Effector memory CD4-positive, alpha-beta T cell (primary cell): ENCODE results near the gene PDPK1.
"Not testable (repeated sequence)": the region's sequence is repeated elsewhere in the genome, so short reads cannot be mapped to it uniquely, and the experiment has no call there.

Experiments
- DNase-seq, 3 donors: peaks; one replicate each; pipeline ENCODE4 v3.0.0-alpha.2; 2020
- H3K27ac ChIP-seq: 2 replicates; pipeline ENCODE4 v1.7.0; 2013; ENCODE audit warnings: mild to moderate bottlenecking, low read length, moderate library complexity; ENCODE audit not compliant: insufficient read depth, poor library complexity, severe bottlenecking
- H3K27me3 ChIP-seq: replicated peaks from 2 replicates; pipeline ENCODE4 v1.7.0; 2013; ENCODE audit warnings: mild to moderate bottlenecking, low read length; ENCODE audit not compliant: insufficient read depth, control insufficient read depth, poor library complexity, severe bottlenecking
- H3K36me3 ChIP-seq: 2 replicates; pipeline ENCODE4 v1.7.0; 2013; ENCODE audit warnings: mild to moderate bottlenecking, low read length, moderate library complexity; ENCODE audit not compliant: control insufficient read depth, insufficient read depth
- H3K4me1 ChIP-seq: 2 replicates; pipeline ENCODE4 v1.7.0; 2013; ENCODE audit warnings: low read length, mild to moderate bottlenecking; ENCODE audit not compliant: control insufficient read depth, insufficient read depth, poor library complexity, severe bottlenecking
- H3K4me3 ChIP-seq: 2 replicates; pipeline ENCODE4 v1.7.0; 2013; ENCODE audit warnings: low read length, low read depth, mild to moderate bottlenecking; ENCODE audit not compliant: insufficient read depth, poor library complexity, severe bottlenecking
- H3K9me3 ChIP-seq: 2 replicates; pipeline ENCODE4 v1.7.0; 2013; ENCODE audit warnings: mild to moderate bottlenecking, low read length, moderate library complexity; ENCODE audit not compliant: control insufficient read depth

Gene PDPK1

GRCh38 chr16:2541409-2541808 is 3.6 kb downstream of the PDPK1 start:
- H3K36me3 ChIP-seq, H3K9me3 ChIP-seq, H3K4me3 ChIP-seq, H3K27ac ChIP-seq, DNase-seq, H3K27me3 ChIP-seq: not testable (repeated sequence)
- peaks cover 13% of the 10 kb centered on the region for H3K4me1 ChIP-seq

- not testable (repeated sequence) for H3K27me3 ChIP-seq, H3K4me3 ChIP-seq, DNase-seq, H3K27ac ChIP-seq, H3K9me3 ChIP-seq, H3K36me3 ChIP-seq, H3K4me1 ChIP-seq
Observed at GRCh38 chr16:2543771-2544170, 6.0 kb downstream of the PDPK1 start.

- not testable (repeated sequence) for H3K4me1 ChIP-seq, H3K27me3 ChIP-seq, H3K27ac ChIP-seq, H3K36me3 ChIP-seq, H3K9me3 ChIP-seq, DNase-seq, H3K4me3 ChIP-seq
Observed at GRCh38 chr16:2550283-2550878, 12.6 kb downstream of the PDPK1 start.

GRCh38 chr16:2551420-2551889 is 13.6 kb downstream of the PDPK1 start:
- H3K36me3 ChIP-seq, DNase-seq, H3K4me1 ChIP-seq, H3K27me3 ChIP-seq, H3K9me3 ChIP-seq, H3K4me3 ChIP-seq, H3K27ac ChIP-seq: not testable (repeated sequence)

GRCh38 chr16:2554709-2555425 is 17.0 kb downstream of the PDPK1 start:
- not testable (repeated sequence) for H3K36me3 ChIP-seq, H3K27me3 ChIP-seq, DNase-seq, H3K4me1 ChIP-seq, H3K4me3 ChIP-seq, H3K9me3 ChIP-seq, H3K27ac ChIP-seq

- not testable (repeated sequence) for H3K4me3 ChIP-seq, H3K4me1 ChIP-seq, H3K36me3 ChIP-seq, H3K9me3 ChIP-seq, DNase-seq, H3K27ac ChIP-seq, H3K27me3 ChIP-seq
Observed at GRCh38 chr16:2557150-2557549, 19.3 kb downstream of the PDPK1 start.

- H3K36me3 ChIP-seq, H3K9me3 ChIP-seq, H3K27ac ChIP-seq, H3K27me3 ChIP-seq, H3K4me1 ChIP-seq, H3K4me3 ChIP-seq, DNase-seq: not testable (repeated sequence)
Observed at GRCh38 chr16:2560131-2560797, 22.4 kb downstream of the PDPK1 start.

GRCh38 chr16:2560798-2561133 is 22.9 kb downstream of the PDPK1 start:
- H3K27me3 ChIP-seq, H3K4me3 ChIP-seq, H3K9me3 ChIP-seq, H3K27ac ChIP-seq, H3K36me3 ChIP-seq, H3K4me1 ChIP-seq: not testable (repeated sequence)
- peak; percentile 23 to 39 (median 35) for DNase-seq

- H3K27ac ChIP-seq, H3K9me3 ChIP-seq, H3K4me1 ChIP-seq, H3K27me3 ChIP-seq, H3K36me3 ChIP-seq, DNase-seq, H3K4me3 ChIP-seq: not testable (repeated sequence)
Observed at GRCh38 chr16:2567506-2567905, 29.7 kb downstream of the PDPK1 start.

GRCh38 chr16:2568573-2568972 is 30.8 kb downstream of the PDPK1 start:
- H3K27me3 ChIP-seq, H3K4me3 ChIP-seq, H3K4me1 ChIP-seq, DNase-seq, H3K27ac ChIP-seq, H3K36me3 ChIP-seq, H3K9me3 ChIP-seq: not testable (repeated sequence)
